Endothelial cell of umbilical vein (primary cell): ENCODE measurements around the gene SMAD7. TPM values are rescaled to one million over a fixed set of nuclear protein-coding genes. Genes with fewer than 3 reads are reported as not detected.

Experiments
- BruUV-seq: library from RNA; stranded (reverse); fragments of 400-500 nt; replicated peaks from 2 replicates; lab custom pipeline; 2021; lab: Mats Ljungman, UMichigan
- CTCF ChIA-PET: fragments of 300-600, 350-600 bp; sonication (Branson Sonifier 250); formaldehyde crosslinking; loops from one replicate; lab custom pipeline; 2021; ENCODE audit warnings: antibody characterized with exemption, inconsistent platforms; lab: Charles Lee
- POLR2A ChIA-PET: fragments of 300-600, 350-600 bp; sonication (Branson Sonifier 250); formaldehyde crosslinking; loops from one replicate; lab custom pipeline; 2021; ENCODE audit warnings: antibody characterized with exemption, inconsistent platforms; lab: Charles Lee
- DNase-seq: peaks from one replicate; pipeline ENCODE4 v3.0.0-alpha.2; 2011; ENCODE audit warnings: low read depth, low spot score
- FAIRE-seq: peaks from 2 replicates; lab custom pipeline; 2011; peaks lifted over from hg19 to GRCh38; lab: Jason Lieb, UNC
- H2AFZ ChIP-seq: 2 replicates; pipeline ENCODE4 v1.6.0; 2012; ENCODE audit warnings: low read depth, low read length, control low read depth, inconsistent platforms
- H3K27ac ChIP-seq: 2 replicates; pipeline ENCODE4 v1.5.1; 2011; ENCODE audit warnings: low read depth, mild to moderate bottlenecking, control low read depth, low read length, moderate library complexity; ENCODE audit not compliant: insufficient read depth
- H3K27me3 ChIP-seq, 2 experiments: 2 replicates each; pipeline versions ENCODE4 v1.6.0 to v1.6.1; 2011; ENCODE audit warnings: low read length in 2 of 2, mixed read lengths in 1 of 2; ENCODE audit not compliant: control insufficient read depth in 2 of 2, insufficient read depth in 2 of 2
- H3K36me3 ChIP-seq, 2 experiments: 2 replicates in 1 of 2; 3 replicates in 1 of 2; pipeline ENCODE4 v1.5.1; 2011; ENCODE audit warnings: low read length in 2 of 2, mild to moderate bottlenecking in 1 of 2, moderate library complexity in 1 of 2; ENCODE audit not compliant: control insufficient read depth in 2 of 2, insufficient read depth in 2 of 2; ENCODE audit errors: extremely low read depth in 1 of 2
- H3K4me1 ChIP-seq: 3 replicates; pipeline ENCODE4 v1.5.1; 2011; ENCODE audit warnings: mild to moderate bottlenecking, low read length; ENCODE audit not compliant: control insufficient read depth, insufficient read depth; ENCODE audit errors: extremely low read depth
- H3K4me2 ChIP-seq: 2 replicates; pipeline ENCODE4 v1.6.1; 2011; ENCODE audit warnings: low read length, control low read depth, mixed read lengths; ENCODE audit not compliant: insufficient read depth
- H3K4me3 ChIP-seq, 3 experiments: fragments of 200-600 bp in 1 of 3; sonication (generic), shearing (Covaris generic) in 1 of 3; replicated peaks in 1 of 3; 2 replicates each; pipeline ENCODE4 v1.5.1; 2011 to 2016; ENCODE audit warnings: control low read depth in 3 of 3, low read length in 3 of 3, mild to moderate bottlenecking in 2 of 3, inconsistent platforms in 1 of 3, low read depth in 1 of 3, moderate library complexity in 1 of 3; ENCODE audit not compliant: insufficient read depth in 1 of 3
- H3K79me2 ChIP-seq: 2 replicates; pipeline ENCODE4 v1.6.0; 2012; ENCODE audit warnings: low read length, inconsistent platforms; ENCODE audit not compliant: control insufficient read depth, insufficient read depth
- H3K9ac ChIP-seq: replicated peaks from 2 replicates; pipeline ENCODE3; 2011; ENCODE audit warnings: low read length, control low read depth; ENCODE audit not compliant: insufficient read depth; ENCODE audit errors: extremely low read depth
- H3K9me1 ChIP-seq: replicated peaks from 3 replicates; pipeline ENCODE4 v1.6.0; 2011; ENCODE audit warnings: mild to moderate bottlenecking, low read length; ENCODE audit not compliant: control insufficient read depth, insufficient read depth; ENCODE audit errors: extremely low read depth
- H3K9me3 ChIP-seq: replicated peaks from 2 replicates; pipeline ENCODE4 v1.5.1; 2012; ENCODE audit warnings: low read length, inconsistent platforms; ENCODE audit not compliant: control insufficient read depth, insufficient read depth
- H4K20me1 ChIP-seq: replicated peaks from 2 replicates; pipeline ENCODE3; 2011; ENCODE audit warnings: mild to moderate bottlenecking, low read length; ENCODE audit not compliant: control insufficient read depth, insufficient read depth; ENCODE audit errors: extremely low read depth
- EZH2 ChIP-seq: IDR thresholded peaks from 2 replicates; pipeline ENCODE4 v1.6.1; 2012; ENCODE audit warnings: borderline replicate concordance, low read depth, mild to moderate bottlenecking, moderate library complexity, low read length, inconsistent platforms; ENCODE audit not compliant: severe bottlenecking
- FOS ChIP-seq: IDR thresholded peaks from 2 replicates; pipeline ENCODE4 v1.6.1; 2011; ENCODE audit warnings: mild to moderate bottlenecking, low read length, moderate library complexity, borderline replicate concordance; ENCODE audit not compliant: insufficient read depth
- GATA2 ChIP-seq: IDR thresholded peaks from 2 replicates; pipeline ENCODE4 v1.7.0; 2011; ENCODE audit warnings: low read depth, mild to moderate bottlenecking, moderate library complexity, mixed read lengths, low read length; ENCODE audit not compliant: insufficient read length, insufficient read depth
- JUN ChIP-seq: IDR thresholded peaks from 2 replicates; pipeline ENCODE4 v1.6.1; 2011; ENCODE audit warnings: borderline replicate concordance, low read depth; ENCODE audit not compliant: insufficient read length, insufficient read depth
- MYC ChIP-seq: IDR thresholded peaks from one replicate; pipeline ENCODE4 v1.6.1; 2011; ENCODE audit warnings: mild to moderate bottlenecking, low read depth, low read length
- POLR2A ChIP-seq: IDR thresholded peaks from 2 replicates; pipeline ENCODE4 v1.6.1; 2012; ENCODE audit warnings: low read depth, mild to moderate bottlenecking, control low read depth, low read length
- POLR2AphosphoS5 ChIP-seq: IDR thresholded peaks from 2 replicates; pipeline ENCODE4 v1.6.1; 2012; ENCODE audit warnings: low read depth, mild to moderate bottlenecking, control low read depth, low read length, moderate library complexity; ENCODE audit not compliant: insufficient read depth
- dilution Hi-C: fragments of 300-500 bp; cut with MboI; formaldehyde crosslinking; loops from one replicate; pipeline ENCODE4 v1.15.0; 2019; ENCODE audit warnings: low sequenced_read_pairs; ENCODE audit not compliant: extremely low pct_ligation_motif_present
- intact Hi-C: fragments of 100-400 bp; cut with micrococcal nuclease; formaldehyde crosslinking; loops from one replicate; pipeline ENCODE4 v1.10.0; 2022
- polyA plus RNA-seq, 4 experiments: library from polyadenylated mRNA; depleted of rRNA in 3 of 4; stranded (reverse) in 3 of 4; unstranded in 1 of 4; fragments of >200 nt; gene quantifications; 2 replicates each; pipeline versions ENCODE4 v1.2.1 to v1.2.3, GENCODE V29; 2011 to 2012; ENCODE audit warnings: missing spikeins in 1 of 4
- total RNA-seq: library from RNA; stranded (reverse); gene quantifications from 2 replicates; pipeline ENCODE4 v1.2.3, GENCODE V29; 2021
- TF ChIP-seq, protein P1 (sequence below), 2 donors: IDR thresholded peaks; 1 replicate in 1 of 2; 2 replicates in 1 of 2; pipeline ENCODE4 v1.5.1; 2011; ENCODE audit warnings: low read length in 2 of 2, mild to moderate bottlenecking in 2 of 2, moderate library complexity in 2 of 2, control low read depth in 1 of 2, inconsistent platforms in 1 of 2, low read depth in 1 of 2; ENCODE audit not compliant: insufficient read depth in 1 of 2; ENCODE audit errors: extremely low read depth in 1 of 2
- TF ChIP-seq, protein P2 (sequence below): IDR thresholded peaks from 2 replicates; pipeline ENCODE4 v1.6.1; 2011; ENCODE audit not compliant: insufficient read depth, insufficient read length

The SMAD7 gene
- total and polyA plus RNA-seq, 2 donors (not counting 3 experiments of a cell fraction or from before 2014, with no cell fraction given): 3.6 to 8.0 TPM

DNA sequence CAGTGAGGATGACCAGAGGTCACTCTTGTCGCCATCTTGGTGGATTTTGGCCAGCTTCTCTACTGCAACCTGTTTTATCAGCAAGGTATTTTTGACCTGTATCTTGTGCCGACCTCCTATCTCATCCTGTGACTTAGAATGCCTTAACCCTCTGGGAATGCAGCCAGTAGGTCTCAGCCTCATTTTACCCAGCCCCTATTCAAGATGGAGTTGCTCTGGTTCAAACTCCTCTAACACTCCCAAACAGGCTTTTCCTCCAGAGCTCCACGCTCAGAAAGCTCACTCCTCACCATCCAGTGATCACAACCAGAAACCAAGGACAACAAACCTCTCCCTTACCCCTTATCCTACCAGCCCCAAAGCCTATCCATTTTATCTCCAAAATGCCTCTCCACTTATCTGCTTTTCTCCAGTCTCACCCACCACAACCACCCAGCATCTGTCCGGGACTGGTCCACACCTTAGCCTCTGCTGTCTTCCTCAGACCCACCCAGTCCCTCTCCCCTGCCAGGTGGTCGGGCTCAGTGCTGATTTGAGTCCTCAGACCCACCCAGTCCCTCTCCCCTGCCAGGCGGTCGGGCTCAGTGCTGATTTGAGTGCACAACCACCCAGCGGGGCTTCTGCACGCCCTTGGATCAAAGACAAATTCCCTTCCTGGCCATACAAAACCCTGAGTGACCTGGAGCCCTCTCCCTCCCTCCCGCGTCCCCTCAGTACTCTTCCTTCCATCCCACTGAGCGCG lies 11.7 kb upstream of the SMAD7 start:
- no peaks in the 10 kb centered on the region for H3K9me1 ChIP-seq
- ChIA-PET CTCF (interaction anchor here (1.5 kb wide), 1 partner anchor 11 kb away, joined by 5 read pairs; no protein-coding TSS in a partner anchor), POLR2A (no interaction called here)
- no peak overlapping the region for H3K9ac ChIP-seq
- H4K20me1 ChIP-seq: no peaks in the 10 kb centered on the region
- H3K79me2 ChIP-seq: no peaks in the 10 kb centered on the region
- TF ChIP-seq JUN (no peak), EZH2 (no peak)
- intact Hi-C loops: no loop called here
- no peaks in the 10 kb centered on the region for H3K36me3 ChIP-seq
- H3K4me3 ChIP-seq: no peak overlapping the region
- no peak for DNase-seq
- no peak overlapping the region for H3K27ac ChIP-seq
- peaks cover 2 to 5% of the 10 kb centered on the region in 2 experiments for H3K27me3 ChIP-seq
- peaks cover 13% of the 10 kb centered on the region for H3K4me1 ChIP-seq
- dilution Hi-C loops: no loop called here
- FAIRE-seq: no peak
- no peak overlapping the region for H3K4me2 ChIP-seq
- H3K9me3 ChIP-seq: no peaks in the 10 kb centered on the region
- no TSS peak for BruUV-seq
- no peak overlapping the region for H2AFZ ChIP-seq

DNA sequence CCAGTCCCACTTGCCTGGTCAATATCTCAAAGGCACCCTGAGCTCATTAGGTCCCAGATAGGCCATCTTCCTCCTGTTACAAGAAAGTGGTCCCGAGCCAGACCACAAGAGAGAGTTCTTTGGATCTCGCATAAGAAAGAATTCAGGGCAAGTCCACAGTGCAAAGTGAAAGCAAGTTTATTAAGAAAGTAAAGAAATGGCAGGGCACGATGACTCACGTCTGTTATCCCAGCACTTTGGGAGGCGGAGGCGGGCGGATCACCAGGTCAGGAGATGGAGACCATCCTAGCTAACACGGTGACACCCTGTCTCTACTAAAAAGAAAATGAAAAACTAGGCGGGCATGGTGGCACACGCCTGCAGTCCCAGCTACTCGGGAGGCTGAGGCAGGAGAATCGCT lies 10.8 kb upstream of the SMAD7 start:
- FAIRE-seq (no peak), DNase-seq (no peak)
- H4K20me1 ChIP-seq: no peaks in the 10 kb centered on the region
- H3K27me3 ChIP-seq: peaks cover 2 to 5% of the 10 kb centered on the region in 2 experiments
- CTCF ChIA-PET: no interaction called here
- H3K9me3 ChIP-seq: no peaks in the 10 kb centered on the region
- POLR2A ChIA-PET: no interaction called here
- no peaks in the 10 kb centered on the region for H3K79me2 ChIP-seq
- H3K9ac ChIP-seq: no peak overlapping the region
- no peak overlapping the region for H2AFZ ChIP-seq
- intact Hi-C loops: loop anchor here (2.0 kb wide), 1 partner anchor 15 kb away; no protein-coding TSS in a partner anchor
- no peak overlapping the region for H3K4me2 ChIP-seq
- no peaks in the 10 kb centered on the region for H3K36me3 ChIP-seq
- peaks cover 13% of the 10 kb centered on the region for H3K4me1 ChIP-seq
- no peak overlapping the region for H3K4me3 ChIP-seq
- dilution Hi-C loops: no loop called here
- H3K27ac ChIP-seq: no peak overlapping the region
- no peaks in the 10 kb centered on the region for H3K9me1 ChIP-seq
- BruUV-seq: no TSS peak
- TF ChIP-seq, protein P1, sequence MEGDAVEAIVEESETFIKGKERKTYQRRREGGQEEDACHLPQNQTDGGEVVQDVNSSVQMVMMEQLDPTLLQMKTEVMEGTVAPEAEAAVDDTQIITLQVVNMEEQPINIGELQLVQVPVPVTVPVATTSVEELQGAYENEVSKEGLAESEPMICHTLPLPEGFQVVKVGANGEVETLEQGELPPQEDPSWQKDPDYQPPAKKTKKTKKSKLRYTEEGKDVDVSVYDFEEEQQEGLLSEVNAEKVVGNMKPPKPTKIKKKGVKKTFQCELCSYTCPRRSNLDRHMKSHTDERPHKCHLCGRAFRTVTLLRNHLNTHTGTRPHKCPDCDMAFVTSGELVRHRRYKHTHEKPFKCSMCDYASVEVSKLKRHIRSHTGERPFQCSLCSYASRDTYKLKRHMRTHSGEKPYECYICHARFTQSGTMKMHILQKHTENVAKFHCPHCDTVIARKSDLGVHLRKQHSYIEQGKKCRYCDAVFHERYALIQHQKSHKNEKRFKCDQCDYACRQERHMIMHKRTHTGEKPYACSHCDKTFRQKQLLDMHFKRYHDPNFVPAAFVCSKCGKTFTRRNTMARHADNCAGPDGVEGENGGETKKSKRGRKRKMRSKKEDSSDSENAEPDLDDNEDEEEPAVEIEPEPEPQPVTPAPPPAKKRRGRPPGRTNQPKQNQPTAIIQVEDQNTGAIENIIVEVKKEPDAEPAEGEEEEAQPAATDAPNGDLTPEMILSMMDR (IDR thresholded peaks at IDR 0.05; ENCODE audit: extremely low read depth in 1 of 2, insufficient read depth in 1 of 2, low read depth in 1 of 2, low read length in 2 of 2): no peak
- TF ChIP-seq JUN: no peak
- TF ChIP-seq, protein P2, sequence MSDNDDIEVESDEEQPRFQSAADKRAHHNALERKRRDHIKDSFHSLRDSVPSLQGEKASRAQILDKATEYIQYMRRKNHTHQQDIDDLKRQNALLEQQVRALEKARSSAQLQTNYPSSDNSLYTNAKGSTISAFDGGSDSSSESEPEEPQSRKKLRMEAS: no peak
- TF ChIP-seq GATA2: no peak
- no peak for TF ChIP-seq MYC
- no peak for TF ChIP-seq FOS
- TF ChIP-seq POLR2A: no peak
- TF ChIP-seq EZH2: no peak
- TF ChIP-seq POLR2AphosphoS5: no peak
